ENCODE data around the gene GAGE12J. TPM values are rescaled to one million over a fixed set of nuclear protein-coding genes. Genes with fewer than 3 reads are reported as not detected.

The GAGE12J gene
- total and polyA plus RNA-seq, 3 donors (not counting 1 experiment from before 2014, with no cell fraction given), result not detected

Other genes starting within 250 kb of the GAGE12J start
- gene PRAF2, start 248.0 kb upstream of the GAGE12J start, total RNA-seq, result 10 to 100 TPM in 1 of 2 donors, 1 to 10 TPM in 1; 8.2 to 27.7 TPM
- 17.5 TPM for gene PRAF2, start 248.0 kb upstream of the GAGE12J start, polyA plus RNA-seq
- gene WDR45, start 242.2 kb upstream of the GAGE12J start, total RNA-seq, result 10 to 100 TPM; 53.3 to 55.0 TPM
- gene WDR45, start 242.2 kb upstream of the GAGE12J start, polyA plus RNA-seq, result 61.4 TPM
- gene GPKOW, start 198.3 kb upstream of the GAGE12J start, total RNA-seq, result 10 to 100 TPM; 12.8 to 18.7 TPM
- 18.8 TPM for gene GPKOW, start 198.3 kb upstream of the GAGE12J start, polyA plus RNA-seq
- gene MAGIX, start 159.3 kb upstream of the GAGE12J start, total RNA-seq, result 1 to 10 TPM; 1.4 to 2.8 TPM
- gene MAGIX, start 159.3 kb upstream of the GAGE12J start, polyA plus RNA-seq, result 1.3 TPM
- 100 to 1,000 TPM in 1 of 2 donors, 10 to 100 TPM in 1; 68.5 to 377 TPM for gene PLP2, start 150.1 kb upstream of the GAGE12J start, total RNA-seq
- 629 TPM for gene PLP2, start 150.1 kb upstream of the GAGE12J start, polyA plus RNA-seq
- gene PRICKLE3, start 135.7 kb upstream of the GAGE12J start, total RNA-seq, result 10 to 100 TPM; 13.2 to 25.4 TPM
- 13.2 TPM for gene PRICKLE3, start 135.7 kb upstream of the GAGE12J start, polyA plus RNA-seq
- gene SYP, start 121.8 kb upstream of the GAGE12J start, total RNA-seq, result under 1 TPM in 1 of 2 donors, not detected in 1; 0.49 TPM
- 0.09 TPM for gene SYP, start 121.8 kb upstream of the GAGE12J start, polyA plus RNA-seq
- under 1 TPM in 1 of 2 donors, not detected in 1; under 0.01 TPM for gene CACNA1F, start 88.7 kb upstream of the GAGE12J start, total RNA-seq
- gene CACNA1F, start 88.7 kb upstream of the GAGE12J start, polyA plus RNA-seq, result not detected
- gene CCDC22, start 86.6 kb upstream of the GAGE12J start, total RNA-seq, result 10 to 100 TPM; 12.7 to 13.1 TPM
- gene CCDC22, start 86.6 kb upstream of the GAGE12J start, polyA plus RNA-seq, result 12.2 TPM
- under 1 TPM; 0.56 to 0.67 TPM for gene FOXP3, start 57.3 kb upstream of the GAGE12J start, total RNA-seq
- 0.20 TPM for gene FOXP3, start 57.3 kb upstream of the GAGE12J start, polyA plus RNA-seq
- gene PPP1R3F, start 52.2 kb upstream of the GAGE12J start, total RNA-seq, result 1 to 10 TPM; 2.1 to 2.8 TPM
- gene PPP1R3F, start 52.2 kb upstream of the GAGE12J start, polyA plus RNA-seq, result 0.59 TPM
- gene GAGE10, start 18.4 kb upstream of the GAGE12J start, total RNA-seq, result not detected
- gene GAGE10, start 18.4 kb upstream of the GAGE12J start, polyA plus RNA-seq, result not detected
- gene GAGE13, start 9.5 kb downstream of the GAGE12J start, total RNA-seq, result not detected
- not detected for gene GAGE13, start 9.5 kb downstream of the GAGE12J start, polyA plus RNA-seq
- gene GAGE12C, start 210.1 kb downstream of the GAGE12J start, total RNA-seq, result not detected
- gene GAGE12C, start 210.1 kb downstream of the GAGE12J start, polyA plus RNA-seq, result not detected
- not detected for gene GAGE12D, start 219.7 kb downstream of the GAGE12J start, total RNA-seq
- not detected for gene GAGE12D, start 219.7 kb downstream of the GAGE12J start, polyA plus RNA-seq
- not detected for gene GAGE12E, start 229.3 kb downstream of the GAGE12J start, total RNA-seq
- gene GAGE12E, start 229.3 kb downstream of the GAGE12J start, polyA plus RNA-seq, result not detected
- not detected for gene GAGE12F, start 238.8 kb downstream of the GAGE12J start, total RNA-seq
- not detected for gene GAGE12F, start 238.8 kb downstream of the GAGE12J start, polyA plus RNA-seq
- not detected for gene GAGE12G, start 248.4 kb downstream of the GAGE12J start, total RNA-seq
- gene GAGE12G, start 248.4 kb downstream of the GAGE12J start, polyA plus RNA-seq, result not detected